Umbilical cord (tissue), 2 donors: ENCODE measurements around the gene GAL3ST2. TPM values are rescaled to one million over a fixed set of nuclear protein-coding genes. Genes with fewer than 3 reads are reported as not detected.
"Not testable (repeated sequence)": the region's sequence is repeated elsewhere in the genome, so short reads cannot be mapped to it uniquely, and the experiment has no call there.

Experiments used
- DNase-seq: peaks from one replicate; pipeline ENCODE4 v3.0.0-alpha.2; 2015; ENCODE audit warnings: low spot score
- total RNA-seq: library from RNA; depleted of rRNA; stranded (reverse); fragments of >200 nt; gene quantifications from one replicate; pipeline ENCODE4 v1.2.3, GENCODE V29; 2014; ENCODE audit warnings: low replicate concordance; ENCODE audit not compliant: insufficient read depth

Gene GAL3ST2
- total RNA-seq, 1 donor from 2014 or later = 2.2 TPM

- DNase-seq = no peak
These were observed 41.8 kb downstream of the GAL3ST2 start for GRCh38 chr2:241818229-241818942.

- DNase-seq = no peak
These were observed 42.3 kb downstream of the GAL3ST2 start for GRCh38 chr2:241818943-241819270.

GRCh38 chr2:241819947-241820624, 43.5 kb downstream of the GAL3ST2 start:
- DNase-seq = not testable (repeated sequence)

GRCh38 chr2:241820625-241821384, 44.2 kb downstream of the GAL3ST2 start:
- no peak for DNase-seq

GRCh38 chr2:241821460-241822263, 45.0 kb downstream of the GAL3ST2 start:
- no peak for DNase-seq

GRCh38 chr2:241822264-241822623, 45.6 kb downstream of the GAL3ST2 start:
- no peak for DNase-seq

GRCh38 chr2:241823531-241824437, 47.2 kb downstream of the GAL3ST2 start:
- not testable (repeated sequence) for DNase-seq

- no peak for DNase-seq
These were observed 50.8 kb downstream of the GAL3ST2 start for GRCh38 chr2:241827394-241827793.

GRCh38 chr2:241833101-241833663, 56.6 kb downstream of the GAL3ST2 start:
- DNase-seq = no peak

- not testable (repeated sequence) for DNase-seq
These were observed 57.3 kb downstream of the GAL3ST2 start for GRCh38 chr2:241833756-241834526.

GRCh38 chr2:241834527-241835210, 58.0 kb downstream of the GAL3ST2 start:
- no peak for DNase-seq

GRCh38 chr2:241835611-241836010, 59.0 kb downstream of the GAL3ST2 start:
- DNase-seq = no peak

- DNase-seq = no peak
These were observed 59.7 kb downstream of the GAL3ST2 start for GRCh38 chr2:241836292-241836691.

- DNase-seq = no peak
These were observed 60.8 kb downstream of the GAL3ST2 start for GRCh38 chr2:241837197-241837965.

- DNase-seq = peak; percentile 49
These were observed 64.8 kb downstream of the GAL3ST2 start for GRCh38 chr2:241841181-241842066.

- no peak for DNase-seq
These were observed 65.4 kb downstream of the GAL3ST2 start for GRCh38 chr2:241842067-241842415.

- DNase-seq = no peak
These were observed 66.1 kb downstream of the GAL3ST2 start for GRCh38 chr2:241842620-241843211.
